Measurements from ENCODE around the gene FAT1.

The FAT1 gene

GRCh38 chr4:186557486-186557885, 166.2 kb downstream of the FAT1 start:
- no peak overlapping the region for H3K4me3 ChIP-seq (ENCODE audit: low read depth, low read length)
- TF ChIP-seq CTCF (IDR thresholded peaks at IDR 0.05; ENCODE audit: borderline replicate concordance, insufficient read depth, low read depth, low read length): no peak

GRCh38 chr4:186557061-186557460, 166.6 kb downstream of the FAT1 start:
- H3K4me3 ChIP-seq (ENCODE audit: low read depth, low read length): no peak overlapping the region
- TF ChIP-seq CTCF (IDR thresholded peaks at IDR 0.05; ENCODE audit: borderline replicate concordance, insufficient read depth, low read depth, low read length): no peak

DNA sequence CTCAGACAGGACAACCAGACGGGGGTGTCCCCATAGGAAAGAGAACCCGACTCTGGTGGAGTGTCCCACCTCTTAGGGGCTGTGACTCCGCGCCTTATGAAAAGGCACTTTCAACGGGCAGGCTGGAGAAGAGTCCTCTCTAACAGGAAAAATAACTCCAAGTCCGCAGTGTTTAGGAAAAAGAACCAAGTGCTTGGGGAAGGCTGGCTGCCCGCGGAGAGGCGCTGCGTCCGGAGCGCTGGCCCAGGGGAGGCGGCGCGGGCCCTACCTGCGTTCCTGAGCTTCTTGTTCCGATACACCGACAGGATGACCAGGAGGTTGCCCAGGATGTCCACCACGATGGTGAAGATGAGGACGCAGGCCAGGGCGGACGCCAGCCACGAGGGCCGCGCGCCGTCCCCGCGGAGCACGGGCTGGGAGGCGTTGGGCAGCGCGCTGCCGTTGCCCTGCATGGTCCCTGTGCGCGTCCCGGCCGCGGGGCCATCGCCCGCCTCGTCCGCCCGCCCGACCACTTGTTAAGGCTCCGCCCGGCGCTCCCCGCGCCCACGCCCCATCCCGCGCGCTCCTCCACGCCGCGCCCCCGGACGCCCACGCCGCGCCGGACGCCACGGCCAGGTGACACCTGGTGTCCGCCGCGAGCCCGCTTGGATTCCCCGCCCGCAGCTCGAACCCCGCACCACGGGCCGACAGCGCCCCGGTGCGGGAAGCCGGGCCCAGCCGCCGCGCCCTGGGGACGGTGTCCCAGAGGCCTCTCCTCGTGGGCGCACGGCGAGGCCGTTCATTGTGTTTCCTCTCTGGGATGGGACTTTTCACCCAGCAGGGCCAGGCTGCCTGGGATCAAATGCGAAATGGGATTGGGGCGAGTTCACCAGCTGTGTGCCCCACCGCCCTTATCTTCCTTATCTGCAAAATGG, 168.5 kb downstream of the FAT1 start, which contains the start of gene MTNR1A:
TSS of gene MTNR1A (minus strand) at position 654 of the 914 bp plus-strand sequence. CDS start at position 452, 202 bp downstream.
- H3K4me3 ChIP-seq (ENCODE audit: low read depth, low read length): no peak within 1 kb of the TSS
- no peak for TF ChIP-seq CTCF (IDR thresholded peaks at IDR 0.05; ENCODE audit: borderline replicate concordance, insufficient read depth, low read depth, low read length)

GRCh38 chr4:186554539-186554913, 169.1 kb downstream of the FAT1 start:
- no peak overlapping the region for H3K4me3 ChIP-seq (ENCODE audit: low read depth, low read length)

DNA sequence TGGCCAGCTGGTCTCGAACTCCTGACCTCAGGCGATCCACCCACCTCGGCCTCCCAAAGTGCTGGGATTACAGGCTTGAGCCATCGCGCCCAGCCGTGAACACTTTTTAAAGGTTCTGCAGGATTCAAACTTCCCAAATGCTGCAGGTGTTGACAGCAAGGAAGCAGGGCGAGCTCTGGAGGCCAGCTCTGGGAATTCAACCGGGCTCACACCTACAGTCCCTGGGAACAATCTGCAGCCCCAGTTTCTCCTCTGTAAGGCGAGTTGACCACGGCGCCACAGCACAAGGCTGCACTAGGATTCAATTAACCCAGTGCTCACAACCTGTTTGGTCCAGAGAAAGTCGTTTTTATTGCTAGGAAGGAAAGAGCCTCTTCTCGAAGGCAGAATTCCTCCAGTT, 169.9 kb downstream of the FAT1 start:
- H3K4me3 ChIP-seq (ENCODE audit: low read depth, low read length): no peak overlapping the region
- no peak for TF ChIP-seq CTCF (IDR thresholded peaks at IDR 0.05; ENCODE audit: borderline replicate concordance, insufficient read depth, low read depth, low read length)

More at GRCh38 chr4:186554539-186554913, 169.1 kb downstream of the FAT1 start:
- no peak for TF ChIP-seq CTCF (IDR thresholded peaks at IDR 0.05; ENCODE audit: borderline replicate concordance, insufficient read depth, low read depth, low read length)

GRCh38 chr4:186551849-186552248, 171.8 kb downstream of the FAT1 start:
- no peak overlapping the region for H3K4me3 ChIP-seq (ENCODE audit: low read depth, low read length)
- TF ChIP-seq CTCF (IDR thresholded peaks at IDR 0.05; ENCODE audit: borderline replicate concordance, insufficient read depth, low read depth, low read length): no peak

DNA sequence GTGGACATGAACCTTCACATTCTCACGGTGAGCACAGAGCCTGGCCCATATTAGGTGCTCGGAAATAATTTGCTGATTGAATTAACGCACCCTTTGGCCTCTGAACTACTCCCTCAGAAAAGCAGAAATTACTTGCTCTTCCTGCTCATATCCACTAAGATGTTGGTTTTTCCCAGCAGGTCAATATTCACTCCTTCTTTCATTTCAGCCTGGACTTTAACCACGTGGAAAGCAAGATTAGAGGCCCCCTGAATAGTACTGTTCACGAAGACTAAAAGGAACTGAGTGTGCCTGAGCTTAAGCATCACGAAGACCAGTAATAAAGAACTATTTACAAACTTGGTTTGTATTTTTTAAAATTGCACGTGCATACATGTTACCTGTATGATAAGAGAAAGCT, 178.2 kb downstream of the FAT1 start:
- H3K4me3 ChIP-seq (ENCODE audit: low read depth, low read length): no peak overlapping the region
- TF ChIP-seq CTCF (IDR thresholded peaks at IDR 0.05; ENCODE audit: borderline replicate concordance, insufficient read depth, low read depth, low read length): no peak

All from GM12875 (cell line).